Endothelial cell of umbilical vein (primary cell): Measurements from ENCODE around the gene SMIM38. TPM values are rescaled to one million over a fixed set of nuclear protein-coding genes. Genes with fewer than 3 reads are reported as not detected.

Experiments used
- BruUV-seq: library from RNA; stranded (reverse); fragments of 400-500 nt; replicated peaks from 2 replicates; lab custom pipeline; 2021; lab: Mats Ljungman, UMichigan
- CTCF ChIA-PET: fragments of 300-600, 350-600 bp; sonication (Branson Sonifier 250); formaldehyde crosslinking; loops from one replicate; lab custom pipeline; 2021; ENCODE audit warnings: antibody characterized with exemption, inconsistent platforms; lab: Charles Lee
- POLR2A ChIA-PET: fragments of 300-600, 350-600 bp; sonication (Branson Sonifier 250); formaldehyde crosslinking; loops from one replicate; lab custom pipeline; 2021; ENCODE audit warnings: antibody characterized with exemption, inconsistent platforms; lab: Charles Lee
- DNase-seq: peaks from one replicate; pipeline ENCODE4 v3.0.0-alpha.2; 2011; ENCODE audit warnings: low read depth, low spot score
- FAIRE-seq: peaks from 2 replicates; lab custom pipeline; 2011; peaks lifted over from hg19 to GRCh38; lab: Jason Lieb, UNC
- H2AFZ ChIP-seq: 2 replicates; pipeline ENCODE4 v1.6.0; 2012; ENCODE audit warnings: low read depth, low read length, control low read depth, inconsistent platforms
- H3K27ac ChIP-seq: 2 replicates; pipeline ENCODE4 v1.5.1; 2011; ENCODE audit warnings: low read depth, mild to moderate bottlenecking, control low read depth, low read length, moderate library complexity; ENCODE audit not compliant: insufficient read depth
- H3K27me3 ChIP-seq, 2 experiments: 2 replicates each; pipeline versions ENCODE4 v1.6.0 to v1.6.1; 2011; ENCODE audit warnings: low read length in 2 of 2, mixed read lengths in 1 of 2; ENCODE audit not compliant: control insufficient read depth in 2 of 2, insufficient read depth in 2 of 2
- H3K36me3 ChIP-seq, 2 experiments: 2 replicates in 1 of 2; 3 replicates in 1 of 2; pipeline ENCODE4 v1.5.1; 2011; ENCODE audit warnings: low read length in 2 of 2, mild to moderate bottlenecking in 1 of 2, moderate library complexity in 1 of 2; ENCODE audit not compliant: control insufficient read depth in 2 of 2, insufficient read depth in 2 of 2; ENCODE audit errors: extremely low read depth in 1 of 2
- H3K4me1 ChIP-seq: 3 replicates; pipeline ENCODE4 v1.5.1; 2011; ENCODE audit warnings: mild to moderate bottlenecking, low read length; ENCODE audit not compliant: control insufficient read depth, insufficient read depth; ENCODE audit errors: extremely low read depth
- H3K4me2 ChIP-seq: 2 replicates; pipeline ENCODE4 v1.6.1; 2011; ENCODE audit warnings: low read length, control low read depth, mixed read lengths; ENCODE audit not compliant: insufficient read depth
- H3K4me3 ChIP-seq, 3 experiments: fragments of 200-600 bp in 1 of 3; sonication (generic), shearing (Covaris generic) in 1 of 3; replicated peaks in 1 of 3; 2 replicates each; pipeline ENCODE4 v1.5.1; 2011 to 2016; ENCODE audit warnings: control low read depth in 3 of 3, low read length in 3 of 3, mild to moderate bottlenecking in 2 of 3, inconsistent platforms in 1 of 3, low read depth in 1 of 3, moderate library complexity in 1 of 3; ENCODE audit not compliant: insufficient read depth in 1 of 3
- H3K79me2 ChIP-seq: 2 replicates; pipeline ENCODE4 v1.6.0; 2012; ENCODE audit warnings: low read length, inconsistent platforms; ENCODE audit not compliant: control insufficient read depth, insufficient read depth
- H3K9ac ChIP-seq: replicated peaks from 2 replicates; pipeline ENCODE3; 2011; ENCODE audit warnings: low read length, control low read depth; ENCODE audit not compliant: insufficient read depth; ENCODE audit errors: extremely low read depth
- H3K9me1 ChIP-seq: replicated peaks from 3 replicates; pipeline ENCODE4 v1.6.0; 2011; ENCODE audit warnings: mild to moderate bottlenecking, low read length; ENCODE audit not compliant: control insufficient read depth, insufficient read depth; ENCODE audit errors: extremely low read depth
- H3K9me3 ChIP-seq: replicated peaks from 2 replicates; pipeline ENCODE4 v1.5.1; 2012; ENCODE audit warnings: low read length, inconsistent platforms; ENCODE audit not compliant: control insufficient read depth, insufficient read depth
- H4K20me1 ChIP-seq: replicated peaks from 2 replicates; pipeline ENCODE3; 2011; ENCODE audit warnings: mild to moderate bottlenecking, low read length; ENCODE audit not compliant: control insufficient read depth, insufficient read depth; ENCODE audit errors: extremely low read depth
- CTCF ChIP-seq, 2 donors: IDR thresholded peaks; 1 replicate in 1 of 2; 2 replicates in 1 of 2; pipeline ENCODE4 v1.5.1; 2011; ENCODE audit warnings: low read length in 2 of 2, mild to moderate bottlenecking in 2 of 2, moderate library complexity in 2 of 2, control low read depth in 1 of 2, inconsistent platforms in 1 of 2, low read depth in 1 of 2; ENCODE audit not compliant: insufficient read depth in 1 of 2; ENCODE audit errors: extremely low read depth in 1 of 2
- EZH2 ChIP-seq: IDR thresholded peaks from 2 replicates; pipeline ENCODE4 v1.6.1; 2012; ENCODE audit warnings: borderline replicate concordance, low read depth, mild to moderate bottlenecking, moderate library complexity, low read length, inconsistent platforms; ENCODE audit not compliant: severe bottlenecking
- FOS ChIP-seq: IDR thresholded peaks from 2 replicates; pipeline ENCODE4 v1.6.1; 2011; ENCODE audit warnings: mild to moderate bottlenecking, low read length, moderate library complexity, borderline replicate concordance; ENCODE audit not compliant: insufficient read depth
- GATA2 ChIP-seq: IDR thresholded peaks from 2 replicates; pipeline ENCODE4 v1.7.0; 2011; ENCODE audit warnings: low read depth, mild to moderate bottlenecking, moderate library complexity, mixed read lengths, low read length; ENCODE audit not compliant: insufficient read length, insufficient read depth
- JUN ChIP-seq: IDR thresholded peaks from 2 replicates; pipeline ENCODE4 v1.6.1; 2011; ENCODE audit warnings: borderline replicate concordance, low read depth; ENCODE audit not compliant: insufficient read length, insufficient read depth
- MAX ChIP-seq: IDR thresholded peaks from 2 replicates; pipeline ENCODE4 v1.6.1; 2011; ENCODE audit not compliant: insufficient read depth, insufficient read length
- MYC ChIP-seq: IDR thresholded peaks from one replicate; pipeline ENCODE4 v1.6.1; 2011; ENCODE audit warnings: mild to moderate bottlenecking, low read depth, low read length
- POLR2A ChIP-seq: IDR thresholded peaks from 2 replicates; pipeline ENCODE4 v1.6.1; 2012; ENCODE audit warnings: low read depth, mild to moderate bottlenecking, control low read depth, low read length
- POLR2AphosphoS5 ChIP-seq: IDR thresholded peaks from 2 replicates; pipeline ENCODE4 v1.6.1; 2012; ENCODE audit warnings: low read depth, mild to moderate bottlenecking, control low read depth, low read length, moderate library complexity; ENCODE audit not compliant: insufficient read depth
- dilution Hi-C: fragments of 300-500 bp; cut with MboI; formaldehyde crosslinking; loops from one replicate; pipeline ENCODE4 v1.15.0; 2019; ENCODE audit warnings: low sequenced_read_pairs; ENCODE audit not compliant: extremely low pct_ligation_motif_present
- intact Hi-C: fragments of 100-400 bp; cut with micrococcal nuclease; formaldehyde crosslinking; loops from one replicate; pipeline ENCODE4 v1.10.0; 2022
- polyA plus RNA-seq, 4 experiments: library from polyadenylated mRNA; depleted of rRNA in 3 of 4; stranded (reverse) in 3 of 4; unstranded in 1 of 4; fragments of >200 nt; gene quantifications; 2 replicates each; pipeline versions ENCODE4 v1.2.1 to v1.2.3, GENCODE V29; 2011 to 2012; ENCODE audit warnings: missing spikeins in 1 of 4
- total RNA-seq: library from RNA; stranded (reverse); gene quantifications from 2 replicates; pipeline ENCODE4 v1.2.3, GENCODE V29; 2021

The SMIM38 gene
- total and polyA plus RNA-seq, 2 donors (not counting 3 experiments of a cell fraction or from before 2014, with no cell fraction given): 0.03 TPM; not detected in 1

- FAIRE-seq: no peak
- intact Hi-C loops: no loop called here
- Histone ChIP-seq H2AFZ (no peak overlapping the region), H3K4me3 (no peak overlapping the region), H4K20me1 (no peaks in the 10 kb centered on the region), H3K9me3 (no peaks in the 10 kb centered on the region), H3K27ac (no peak overlapping the region), H3K27me3 (peaks cover 4 to 5% of the 10 kb centered on the region in 2 experiments), H3K4me1 (no peaks in the 10 kb centered on the region), H3K9me1 (no peaks in the 10 kb centered on the region), H3K4me2 (no peak overlapping the region), H3K36me3 (no peaks in the 10 kb centered on the region), H3K79me2 (no peaks in the 10 kb centered on the region), H3K9ac (no peak overlapping the region)
- DNase-seq: no peak
- ChIA-PET CTCF (no interaction called here), POLR2A (no interaction called here)
- no TSS peak for BruUV-seq
- TF ChIP-seq GATA2: no peak
- no peak for TF ChIP-seq FOS
- no peak for TF ChIP-seq POLR2AphosphoS5
- no peak for TF ChIP-seq JUN
- no peak for TF ChIP-seq POLR2A
- no peak for TF ChIP-seq MYC
- no peak for TF ChIP-seq MAX
- dilution Hi-C loops: no loop called here
Measured at GRCh38 chr11:69190796-69191536, 35.2 kb downstream of the SMIM38 start.

GRCh38 chr11:69192301-69192721, 36.6 kb downstream of the SMIM38 start:
- dilution Hi-C loops: no loop called here
- Histone ChIP-seq H3K9me1 (no peaks in the 10 kb centered on the region), H3K4me3 (no peak overlapping the region), H3K4me1 (no peaks in the 10 kb centered on the region), H3K9ac (no peak overlapping the region), H3K36me3 (no peaks in the 10 kb centered on the region), H4K20me1 (no peaks in the 10 kb centered on the region), H3K4me2 (no peak overlapping the region), H3K9me3 (no peaks in the 10 kb centered on the region), H3K79me2 (no peaks in the 10 kb centered on the region), H2AFZ (no peak overlapping the region), H3K27ac (no peak overlapping the region), H3K27me3 (peaks cover 0 to 4% of the 10 kb centered on the region in 2 experiments)
- CTCF ChIA-PET: interaction anchor here (1.9 kb wide), 1 partner anchor 61 kb away, joined by 4 read pairs; no protein-coding TSS in a partner anchor
- TF ChIP-seq GATA2: no peak
- TF ChIP-seq MYC: no peak
- TF ChIP-seq POLR2A: no peak
- TF ChIP-seq MAX: no peak
- TF ChIP-seq FOS: no peak
- no peak for TF ChIP-seq POLR2AphosphoS5
- TF ChIP-seq CTCF (IDR thresholded peaks at IDR 0.05; ENCODE audit: extremely low read depth in 1 of 2, insufficient read depth in 1 of 2, low read depth in 1 of 2, low read length in 2 of 2): no peak
- no peak for TF ChIP-seq JUN
- TF ChIP-seq EZH2: no peak
- FAIRE-seq: no peak
- BruUV-seq: no TSS peak
- POLR2A ChIA-PET: no interaction called here
- DNase-seq: no peak
- intact Hi-C loops: no loop called here
